Embryonic facial prominence (tissue), 1 donor: Measurements from ENCODE around the gene SEMA4D.

Experiments
- DNase-seq: peaks from one replicate; pipeline ENCODE4 v3.0.0-alpha.2; 2016; ENCODE audit errors: extremely low spot score

Gene SEMA4D

GRCh38 chr9:89428901-89429890 is 68.7 kb downstream of the SEMA4D start:
- DNase-seq = no peak

- no peak for DNase-seq
These were observed 69.6 kb downstream of the SEMA4D start for GRCh38 chr9:89428222-89428761.

GRCh38 chr9:89427621-89428221 is 70.2 kb downstream of the SEMA4D start:
- DNase-seq = no peak

- no peak for DNase-seq
These were observed 71.4 kb downstream of the SEMA4D start for GRCh38 chr9:89426384-89426961.

- DNase-seq = no peak
These were observed 72.0 kb downstream of the SEMA4D start for GRCh38 chr9:89425921-89426383.

GRCh38 chr9:89425024-89425805 is 72.7 kb downstream of the SEMA4D start:
- no peak for DNase-seq

- DNase-seq = no peak
These were observed 75.5 kb downstream of the SEMA4D start for GRCh38 chr9:89422151-89422975.

GRCh38 chr9:89421595-89421994 is 76.3 kb downstream of the SEMA4D start:
- no peak for DNase-seq

GRCh38 chr9:89420397-89421178 is 77.3 kb downstream of the SEMA4D start:
- DNase-seq = no peak

GRCh38 chr9:89419978-89420394 is 77.9 kb downstream of the SEMA4D start:
- DNase-seq = no peak

GRCh38 chr9:89418882-89419640 is 78.9 kb downstream of the SEMA4D start:
- no peak for DNase-seq

- no peak for DNase-seq
These were observed 79.5 kb downstream of the SEMA4D start for GRCh38 chr9:89418474-89418845.

GRCh38 chr9:89417832-89418473 is 80.0 kb downstream of the SEMA4D start:
- no peak for DNase-seq

- DNase-seq = no peak
These were observed 83.1 kb downstream of the SEMA4D start for GRCh38 chr9:89414670-89415324.

- DNase-seq = no peak
These were observed 83.8 kb downstream of the SEMA4D start for GRCh38 chr9:89413963-89414638.

- DNase-seq = no peak
These were observed 85.0 kb downstream of the SEMA4D start for GRCh38 chr9:89412951-89413350.

- DNase-seq = no peak
These were observed 85.4 kb downstream of the SEMA4D start for GRCh38 chr9:89412541-89412940.
